ENCODE data around the gene HNRNPLL.

DNA sequence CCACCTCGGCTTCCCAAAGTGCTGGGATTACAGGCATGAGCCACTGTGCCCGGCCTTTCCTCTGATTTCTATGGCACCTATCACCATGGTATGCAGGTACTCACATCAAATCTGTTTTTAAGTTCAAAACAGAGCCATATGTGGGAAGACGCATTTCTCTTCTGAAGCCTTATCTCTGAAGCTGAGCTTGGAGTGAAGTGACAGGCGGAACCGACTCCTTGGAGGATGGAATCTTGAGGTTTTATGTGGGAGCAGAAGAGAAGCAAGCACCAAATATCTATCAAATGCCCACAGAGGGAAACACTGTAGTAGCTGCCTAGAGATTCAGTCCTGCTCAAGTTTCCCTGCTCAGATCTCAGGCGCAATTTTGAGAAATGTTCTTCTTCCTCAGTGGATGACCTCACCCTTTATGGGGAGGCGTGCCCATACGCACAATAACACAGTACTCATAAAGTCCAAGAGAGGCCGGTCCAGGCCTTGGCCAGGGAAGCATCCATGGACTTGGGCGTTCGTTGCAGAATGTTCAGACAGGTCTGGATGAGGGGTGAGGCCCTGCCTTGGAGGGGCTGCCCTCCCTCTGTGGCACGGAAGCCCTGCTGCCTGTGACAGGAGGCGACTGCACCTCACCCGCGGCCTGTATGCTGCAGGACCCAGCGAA is 67.9 kb downstream of the HNRNPLL start:
- TF ChIP-seq, protein P1, sequence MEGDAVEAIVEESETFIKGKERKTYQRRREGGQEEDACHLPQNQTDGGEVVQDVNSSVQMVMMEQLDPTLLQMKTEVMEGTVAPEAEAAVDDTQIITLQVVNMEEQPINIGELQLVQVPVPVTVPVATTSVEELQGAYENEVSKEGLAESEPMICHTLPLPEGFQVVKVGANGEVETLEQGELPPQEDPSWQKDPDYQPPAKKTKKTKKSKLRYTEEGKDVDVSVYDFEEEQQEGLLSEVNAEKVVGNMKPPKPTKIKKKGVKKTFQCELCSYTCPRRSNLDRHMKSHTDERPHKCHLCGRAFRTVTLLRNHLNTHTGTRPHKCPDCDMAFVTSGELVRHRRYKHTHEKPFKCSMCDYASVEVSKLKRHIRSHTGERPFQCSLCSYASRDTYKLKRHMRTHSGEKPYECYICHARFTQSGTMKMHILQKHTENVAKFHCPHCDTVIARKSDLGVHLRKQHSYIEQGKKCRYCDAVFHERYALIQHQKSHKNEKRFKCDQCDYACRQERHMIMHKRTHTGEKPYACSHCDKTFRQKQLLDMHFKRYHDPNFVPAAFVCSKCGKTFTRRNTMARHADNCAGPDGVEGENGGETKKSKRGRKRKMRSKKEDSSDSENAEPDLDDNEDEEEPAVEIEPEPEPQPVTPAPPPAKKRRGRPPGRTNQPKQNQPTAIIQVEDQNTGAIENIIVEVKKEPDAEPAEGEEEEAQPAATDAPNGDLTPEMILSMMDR (IDR thresholded peaks at IDR 0.05; ENCODE audit: insufficient read depth, low read depth, low read length): no peak
- no peak for TF ChIP-seq EZH2 (IDR thresholded peaks at IDR 0.05; ENCODE audit: insufficient read depth, low read length)

Data from astrocyte (in vitro differentiated cells and primary cell).